GM12872 (cell line): ENCODE measurements around the gene NOS1.

ENCODE experiments used
- CTCF ChIP-seq: IDR thresholded peaks from 3 replicates; pipeline ENCODE4 v1.5.1; 2011; ENCODE audit warnings: low read depth, mild to moderate bottlenecking, low read length, moderate library complexity; ENCODE audit not compliant: insufficient read depth

NOS1 gene

GRCh38 chr12:117188961-117189724 lies 172.3 kb downstream of the NOS1 start:
- no peak for TF ChIP-seq CTCF

GRCh38 chr12:117188121-117188665 lies 173.2 kb downstream of the NOS1 start:
- no peak for TF ChIP-seq CTCF

- TF ChIP-seq CTCF: no peak
These were observed 174.0 kb downstream of the NOS1 start for GRCh38 chr12:117187421-117187820.

- TF ChIP-seq CTCF: no peak
These were observed 178.6 kb downstream of the NOS1 start for GRCh38 chr12:117182866-117183265.

GRCh38 chr12:117180758-117181467 lies 180.5 kb downstream of the NOS1 start:
- no peak for TF ChIP-seq CTCF

- TF ChIP-seq CTCF: no peak
These were observed 182.7 kb downstream of the NOS1 start for GRCh38 chr12:117178745-117179144.

GRCh38 chr12:117178301-117178700 lies 183.1 kb downstream of the NOS1 start:
- TF ChIP-seq CTCF: no peak
